ENCODE measurements around the gene PMPCA. TPM values are rescaled to one million over a fixed set of nuclear protein-coding genes. Genes with fewer than 3 reads are reported as not detected.

The PMPCA gene
- 52.5 and 54.5 TPM in 2 replicates for total RNA-seq

- intact Hi-C loops (cut with micrococcal nuclease): loop anchor here (1.0 to 2.0 kb wide), 3 partner anchors 10 to 47 kb away; partner anchors contain the start of genes DNLZ, INPP5E and SNAPC4
Measured at GRCh38 chr9:136410500-136411287, at the start of gene PMPCA, which contains the start of gene ENTR1. Gene PMPCA (plus strand): TSS chr9:136410658. CDS start chr9:136410669, 11 bp downstream. Gene ENTR1 (minus strand): TSS chr9:136410614. CDS start chr9:136410397, 217 bp downstream.

- intact Hi-C loops (cut with micrococcal nuclease): loop anchor here (10.0 kb wide), 1 partner anchor 434 kb away; the partner anchor contains the start of genes CCDC183 and TMEM141
Measured at GRCh38 chr9:136361047-136361753, 49.3 kb upstream of the PMPCA start.

- intact Hi-C loops (cut with micrococcal nuclease): loop anchor here (10.0 kb wide), 1 partner anchor 433 kb away; the partner anchor contains the start of genes CCDC183 and TMEM141
Measured at GRCh38 chr9:136361754-136362449, 48.6 kb upstream of the PMPCA start.

- intact Hi-C loops (cut with micrococcal nuclease): loop anchor here (10.0 kb wide), 1 partner anchor 432 kb away; the partner anchor contains the start of genes CCDC183 and TMEM141
Measured at GRCh38 chr9:136362450-136362784, 48.0 kb upstream of the PMPCA start.

GRCh38 chr9:136363106-136363948 lies 47.1 kb upstream of the PMPCA start, which contains the start of gene DNLZ:
Gene DNLZ (minus strand): TSS chr9:136363744. CDS start chr9:136363714, 30 bp downstream.
- intact Hi-C loops (cut with micrococcal nuclease): loop anchor here (1.0 to 10.0 kb wide), 13 partner anchors 21 to 1242 kb away; partner anchors contain the start of genes ARRDC1, CCDC183, ENTR1 and GPSM1

GRCh38 chr9:136363949-136364748 lies 46.3 kb upstream of the PMPCA start:
- intact Hi-C loops (cut with micrococcal nuclease): loop anchor here (1.0 to 10.0 kb wide), 13 partner anchors 21 to 1241 kb away; partner anchors contain the start of genes ARRDC1, CCDC183, ENTR1 and GPSM1

GRCh38 chr9:136364942-136365774 lies 45.3 kb upstream of the PMPCA start:
- intact Hi-C loops (cut with micrococcal nuclease): loop anchor here (10.0 kb wide), 1 partner anchor 430 kb away; the partner anchor contains the start of genes CCDC183 and TMEM141

- intact Hi-C loops (cut with micrococcal nuclease): loop anchor here (10.0 kb wide), 1 partner anchor 429 kb away; the partner anchor contains the start of genes CCDC183 and TMEM141
Measured at GRCh38 chr9:136365775-136366222, 44.7 kb upstream of the PMPCA start.

- intact Hi-C loops (cut with micrococcal nuclease): loop anchor here (10.0 kb wide), 1 partner anchor 428 kb away; the partner anchor contains the start of genes CCDC183 and TMEM141
Measured at GRCh38 chr9:136366826-136367225, 43.6 kb upstream of the PMPCA start.

GRCh38 chr9:136367296-136368145 lies 42.9 kb upstream of the PMPCA start:
- intact Hi-C loops (cut with micrococcal nuclease): loop anchor here (10.0 kb wide), 1 partner anchor 427 kb away; the partner anchor contains the start of genes CCDC183 and TMEM141

GRCh38 chr9:136368190-136368589 lies 42.3 kb upstream of the PMPCA start:
- intact Hi-C loops (cut with micrococcal nuclease): loop anchor here (10.0 kb wide), 1 partner anchor 427 kb away; the partner anchor contains the start of genes CCDC183 and TMEM141

GRCh38 chr9:136370037-136370436 lies 40.4 kb upstream of the PMPCA start:
- intact Hi-C loops (cut with micrococcal nuclease): no loop called here

- intact Hi-C loops (cut with micrococcal nuclease): no loop called here
Measured at GRCh38 chr9:136370687-136371532, 39.5 kb upstream of the PMPCA start.

- intact Hi-C loops (cut with micrococcal nuclease): no loop called here
Measured at GRCh38 chr9:136371533-136371880, 39.0 kb upstream of the PMPCA start.

- intact Hi-C loops (cut with micrococcal nuclease): no loop called here
Measured at GRCh38 chr9:136372006-136372405, 38.5 kb upstream of the PMPCA start.

Data from T-helper 1 cell treated with Interleukin-12 subunit alpha and Interleukin-12 subunit beta and Interleukin-4 antibody, amounts not matched to agents 30 ng/mL and 1 ng/mL, for 36 hours (primary cell).